HG02763 (cell line): ENCODE measurements around the gene PTHLH.

ENCODE experiments used
- ATAC-seq: cut with Tn5 transposase; IDR thresholded peaks from one replicate; pipeline ENCODE4 v1.9.1; 2021; ENCODE audit warnings: mild to moderate bottlenecking, moderate library complexity; ENCODE audit not compliant: unreplicated experiment

The PTHLH gene

GRCh38 chr12:27975222-27976136, 2.9 kb upstream of the PTHLH start:
- ATAC-seq: no peak

- no peak for ATAC-seq
Observed at GRCh38 chr12:27974735-27975221, 2.2 kb upstream of the PTHLH start.

DNA sequence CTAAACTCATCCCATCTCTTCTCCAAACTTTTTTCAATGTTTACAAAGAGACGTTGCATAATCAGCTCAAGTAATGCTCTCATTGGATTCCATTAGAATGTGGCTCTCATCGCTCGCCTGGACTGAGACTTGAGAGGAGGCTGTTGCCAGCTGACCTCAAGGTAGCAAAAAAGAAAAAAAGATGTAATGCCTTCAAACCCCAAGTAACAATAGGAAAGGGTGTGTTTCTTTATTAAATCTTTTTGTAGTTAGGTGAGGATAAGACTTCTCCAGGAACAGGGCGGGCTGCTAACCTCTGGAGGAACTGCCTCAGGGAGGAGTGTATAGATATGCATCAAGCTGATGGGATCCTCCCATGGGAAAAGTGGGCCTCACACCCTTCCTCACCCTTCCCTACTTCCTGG, 956 bp upstream of the PTHLH start:
- ATAC-seq: no peak

- ATAC-seq: no peak
Observed at GRCh38 chr12:27971606-27972005, 927 bp downstream of the PTHLH start.

- ATAC-seq: no peak
Observed at GRCh38 chr12:27971121-27971489, 1.4 kb downstream of the PTHLH start.

DNA sequence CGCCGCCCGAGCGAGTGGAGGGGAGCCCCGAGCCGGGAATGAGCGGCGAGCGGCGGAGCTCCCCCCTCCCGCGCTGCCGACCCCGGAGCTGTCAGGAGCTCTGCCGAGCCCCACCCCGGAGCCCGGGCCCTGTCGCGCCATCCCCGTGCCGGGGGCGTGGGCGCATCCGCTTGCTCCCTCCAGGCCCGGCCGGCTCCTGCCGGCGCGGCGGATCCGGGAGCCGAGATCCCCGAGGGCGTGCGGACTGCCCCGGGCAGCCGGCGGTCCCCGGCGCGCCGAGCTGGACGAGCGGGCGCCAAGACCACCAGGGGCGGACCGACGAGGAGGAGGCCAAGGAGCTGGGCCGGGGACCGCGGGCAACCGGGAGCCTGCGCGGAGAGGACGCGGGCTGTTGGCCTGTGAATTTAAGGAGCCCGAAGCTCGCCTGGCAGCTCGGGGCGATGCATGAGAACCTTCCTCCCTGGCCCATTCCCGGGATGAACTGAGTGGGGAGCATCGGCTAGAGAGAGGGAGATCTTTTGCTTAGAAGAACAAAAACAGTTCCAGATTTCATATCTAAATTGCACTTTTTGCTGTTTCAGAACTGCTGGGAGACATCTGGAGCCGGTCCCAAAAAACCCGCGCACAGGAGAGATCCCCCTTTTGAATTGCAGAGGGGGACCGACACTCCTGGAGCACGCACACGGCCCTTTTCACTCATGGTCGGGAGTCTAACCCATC, 2.0 kb downstream of the PTHLH start:
- peak; percentile 22 for ATAC-seq

DNA sequence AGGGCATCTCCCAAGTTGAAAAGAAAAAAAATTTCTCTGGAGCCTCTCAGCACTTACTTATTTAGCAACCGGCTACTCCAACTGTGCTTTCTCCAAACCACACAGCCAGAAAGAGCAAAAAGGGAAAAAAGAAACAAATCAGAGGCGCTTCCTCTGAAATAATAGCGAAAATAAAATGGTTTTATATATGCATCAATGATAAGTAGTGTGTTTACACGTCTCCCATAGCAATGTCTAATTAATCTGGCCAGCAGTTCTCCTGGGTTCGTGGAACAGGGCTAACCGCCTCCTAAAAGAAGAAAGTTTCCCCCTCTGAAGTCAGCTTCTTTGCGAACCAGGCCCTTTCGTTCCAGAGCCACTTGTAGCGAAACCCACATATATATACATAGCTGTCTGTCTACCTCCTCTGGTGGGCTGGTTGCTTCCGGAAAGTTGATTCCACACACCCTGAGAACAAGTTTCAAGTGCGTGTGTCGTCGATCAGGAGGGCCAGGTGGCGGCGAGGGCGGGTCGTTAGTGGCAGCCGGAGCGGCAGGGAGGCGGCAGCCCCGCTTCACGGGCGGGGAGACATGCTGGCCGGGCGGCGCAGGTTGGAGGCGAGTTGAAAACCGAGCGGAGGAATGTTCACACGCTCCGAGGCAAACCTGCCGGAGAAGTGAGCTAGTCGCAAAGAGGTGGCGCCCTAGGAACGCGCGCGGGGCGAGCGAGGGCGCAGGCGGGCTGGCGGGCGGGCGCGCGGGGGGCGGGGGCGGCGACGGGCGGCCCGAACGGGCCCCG, 2.7 kb downstream of the PTHLH start:
- peak; percentile 69 for ATAC-seq

- no peak for ATAC-seq
Observed at GRCh38 chr12:27968972-27969623, 3.4 kb downstream of the PTHLH start.

DNA sequence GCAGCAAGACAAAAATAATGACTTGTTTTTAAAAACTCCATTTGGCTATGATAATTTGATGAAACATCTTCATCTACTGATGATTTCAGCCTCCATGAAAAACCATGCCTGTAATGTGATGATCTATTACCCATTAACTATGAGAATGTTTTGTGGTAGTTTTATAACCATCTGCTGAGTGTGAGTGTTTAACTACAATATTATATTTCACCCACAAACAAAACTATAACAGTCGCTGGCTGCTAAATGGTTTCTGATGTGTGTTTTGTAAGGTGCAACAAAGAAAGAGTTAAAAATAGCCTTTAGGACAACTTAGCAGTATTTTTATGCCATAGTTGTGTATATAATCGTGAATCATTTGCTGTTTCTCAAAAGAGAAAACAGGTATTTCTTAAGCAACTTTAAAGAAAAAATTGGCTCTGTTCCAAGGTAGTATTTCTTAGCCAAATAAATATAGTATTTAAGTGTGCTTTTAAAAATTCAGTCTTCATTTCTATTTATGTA, 4.9 kb downstream of the PTHLH start:
- no peak for ATAC-seq

DNA sequence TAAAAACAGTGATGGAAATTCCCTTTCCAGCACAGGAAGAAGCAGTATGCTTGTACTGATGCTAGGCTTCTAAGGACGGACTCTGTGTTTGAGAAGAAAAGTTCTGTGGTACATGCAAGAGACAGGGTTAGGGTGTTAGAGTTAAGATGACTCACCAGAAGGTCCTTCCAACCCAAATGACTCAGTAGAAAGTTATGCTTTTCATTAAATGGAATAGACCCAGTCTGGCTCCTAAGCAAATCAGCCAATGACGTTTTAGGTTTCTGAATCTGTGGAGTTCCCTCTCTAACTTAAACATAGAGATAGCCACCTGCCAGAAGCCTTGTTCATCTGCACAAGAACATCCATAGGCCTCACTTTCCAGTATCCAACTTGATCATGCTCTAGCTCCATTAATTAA, 5.7 kb downstream of the PTHLH start:
- no peak for ATAC-seq

DNA sequence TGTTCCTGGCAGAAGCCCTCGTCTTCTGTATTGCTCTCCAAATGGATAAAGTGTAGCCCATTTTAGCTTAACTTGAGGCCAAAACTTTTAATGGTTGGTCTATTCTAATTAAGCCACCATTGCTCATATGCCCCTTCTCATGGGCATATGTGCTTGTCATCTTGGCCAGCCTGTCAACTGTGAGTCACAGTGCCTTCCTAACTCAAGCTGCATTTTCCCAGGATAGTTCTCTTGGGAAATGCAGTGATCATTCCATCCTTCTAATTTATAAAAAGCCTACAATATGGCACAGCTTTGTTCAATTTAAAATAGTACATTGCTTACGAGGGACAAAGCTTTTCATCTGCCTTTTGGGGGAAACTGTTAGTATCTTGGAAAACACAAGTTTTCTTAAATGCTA, 6.6 kb downstream of the PTHLH start:
- no peak for ATAC-seq

DNA sequence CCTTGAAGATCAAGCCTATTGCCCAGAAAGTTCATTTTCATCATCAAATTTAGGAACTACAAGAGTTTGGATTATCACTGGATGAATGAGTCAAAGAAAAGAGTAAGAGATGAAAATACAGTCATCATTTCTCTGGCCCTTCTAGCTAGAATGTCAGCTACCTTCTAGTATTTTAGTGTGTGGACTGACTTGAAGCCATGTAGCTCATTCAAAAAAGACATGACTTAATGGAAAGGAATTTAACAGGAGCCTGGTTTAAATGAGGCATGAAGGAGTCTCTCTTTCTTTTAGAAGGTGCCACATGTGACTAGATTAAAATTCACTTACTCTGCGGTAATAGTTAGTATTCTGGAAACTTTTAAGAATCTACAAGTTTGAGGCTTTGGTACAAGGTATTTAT, 7.1 kb downstream of the PTHLH start:
- no peak for ATAC-seq

DNA sequence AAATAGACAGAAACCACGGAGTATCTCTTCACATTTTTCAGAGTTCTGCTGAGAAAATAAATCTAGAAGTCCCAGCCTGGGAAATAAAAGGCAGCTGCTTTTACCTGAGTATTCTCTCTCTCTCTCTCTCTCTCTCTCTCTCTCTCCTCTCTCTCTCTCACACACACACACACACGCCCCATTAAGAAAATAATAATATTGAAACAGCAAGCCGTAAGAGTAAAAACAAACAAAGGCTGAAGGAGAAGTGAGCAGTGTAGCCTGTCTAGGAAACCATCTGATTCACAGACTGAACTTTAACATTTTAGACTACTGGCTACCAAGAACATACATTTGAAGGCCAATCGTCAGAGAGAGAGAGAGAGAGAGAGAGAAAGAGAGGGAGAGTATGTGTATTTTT, 8.4 kb downstream of the PTHLH start:
- no peak for ATAC-seq

DNA sequence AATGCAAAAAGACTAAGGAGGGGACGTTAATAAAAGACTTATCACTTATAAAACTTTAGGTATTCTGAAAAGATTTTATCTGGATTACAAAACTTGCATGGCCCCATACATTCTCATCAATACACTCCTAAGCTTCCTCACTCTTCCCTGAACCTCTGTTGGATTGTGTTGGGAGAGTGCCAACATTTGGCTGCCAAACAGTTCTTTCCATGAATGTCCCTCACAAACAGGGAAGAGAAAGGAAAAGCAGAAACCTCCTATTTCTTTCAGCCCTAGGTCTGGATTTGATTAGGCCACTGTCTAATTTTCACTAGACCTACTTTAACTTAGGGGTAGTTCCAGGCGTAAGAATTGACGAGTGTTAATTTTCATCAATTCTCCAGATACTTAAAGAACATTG, 11.7 kb downstream of the PTHLH start:
- ATAC-seq: no peak

GRCh38 chr12:27958675-27959074, 13.9 kb downstream of the PTHLH start:
- ATAC-seq: no peak

- no peak for ATAC-seq
Observed at GRCh38 chr12:27957366-27957765, 15.2 kb downstream of the PTHLH start.

GRCh38 chr12:27953817-27954216, 18.7 kb downstream of the PTHLH start:
- no peak for ATAC-seq

DNA sequence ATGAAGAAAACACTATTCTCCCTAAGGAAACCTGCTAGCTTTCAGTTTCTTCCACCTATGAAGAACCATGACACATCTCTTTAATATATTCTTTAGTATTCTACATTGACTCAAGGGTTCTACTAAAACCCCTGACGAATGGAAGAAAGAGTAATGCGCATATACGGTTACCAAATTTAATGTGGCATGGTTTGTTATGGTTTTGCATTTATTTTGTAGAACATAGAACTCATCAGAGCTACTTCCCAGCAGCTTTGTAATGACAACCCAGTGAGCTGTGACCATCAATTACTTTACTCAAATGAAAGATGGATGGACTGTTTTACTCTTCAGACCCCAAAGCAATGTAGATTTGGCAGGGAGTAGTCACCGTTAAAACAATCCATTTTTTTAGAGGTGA, 19.2 kb downstream of the PTHLH start:
- no peak for ATAC-seq

GRCh38 chr12:27952510-27952909, 20.0 kb downstream of the PTHLH start:
- ATAC-seq: no peak

DNA sequence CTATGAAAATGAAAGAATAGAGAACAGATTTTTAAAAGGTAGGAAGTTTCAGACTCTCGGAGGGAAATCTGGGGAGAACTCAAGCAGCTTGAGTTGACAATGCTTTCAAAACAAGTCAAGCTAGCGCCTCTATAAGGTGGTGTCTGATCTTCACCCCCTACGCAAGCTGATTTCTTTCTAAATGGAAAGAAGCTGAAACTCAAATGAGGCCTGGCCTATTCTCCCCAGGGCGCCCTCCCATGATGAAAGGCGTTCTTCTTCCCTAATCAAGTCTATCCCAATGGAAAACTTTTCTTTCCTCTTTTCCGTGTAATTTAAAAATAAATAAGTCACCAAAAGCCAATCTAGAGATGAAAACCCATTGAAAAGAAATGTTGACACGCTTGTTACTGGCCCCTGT, 20.6 kb downstream of the PTHLH start:
- no peak for ATAC-seq

- ATAC-seq: no peak
Observed at GRCh38 chr12:27946421-27946820, 26.1 kb downstream of the PTHLH start.
